RPMI8226 (cell line): Measurements from ENCODE around the gene HOXA9.

Source experiments
- DNase-seq: peaks from one replicate; pipeline ENCODE4 v3.0.0-alpha.2; 2015

The HOXA9 gene

GRCh38 chr7:27141137-27141922 is 24.0 kb downstream of the HOXA9 start:
- DNase-seq = no peak

- DNase-seq = no peak
Observed at GRCh38 chr7:27140126-27140857, 25.0 kb downstream of the HOXA9 start.

DNA sequence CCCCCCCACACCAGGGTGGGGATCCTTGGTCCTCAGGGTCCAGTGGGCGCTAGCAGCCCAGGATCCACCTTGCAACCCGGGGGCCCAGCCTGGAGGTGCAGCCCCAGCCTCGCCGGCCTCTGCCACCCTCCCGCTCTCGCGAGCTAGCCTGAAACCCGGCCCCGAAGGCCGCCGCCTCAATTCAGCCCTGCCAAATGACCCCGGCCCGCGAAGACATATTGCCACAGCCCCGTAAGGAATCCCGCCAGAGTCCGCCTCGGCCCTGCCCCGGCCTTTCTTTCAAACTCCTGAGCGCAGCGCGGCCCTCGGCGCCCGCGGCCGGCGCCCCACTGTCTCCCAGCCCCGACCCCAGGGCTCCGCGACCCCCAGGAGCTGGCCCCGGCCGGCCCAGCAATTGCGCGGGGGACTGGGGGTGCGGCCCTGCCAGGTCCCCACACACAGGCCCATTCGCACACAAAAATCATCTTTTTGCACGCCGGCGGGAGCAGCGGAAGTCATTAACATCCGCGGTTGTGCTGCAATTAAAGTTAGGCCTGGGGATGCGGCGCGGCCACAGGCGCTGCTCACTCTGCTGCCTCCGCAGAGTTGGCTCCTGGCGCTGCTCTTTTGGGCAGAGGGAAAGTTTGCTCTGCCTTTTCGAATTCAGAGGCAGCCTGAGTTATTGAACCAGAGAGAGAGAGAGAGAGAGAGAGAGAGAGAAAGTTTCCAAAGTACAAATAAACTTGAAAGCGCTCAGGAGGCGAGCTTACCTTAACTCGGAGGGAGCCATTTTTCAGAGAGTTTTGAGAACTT is 25.8 kb downstream of the HOXA9 start:
- DNase-seq = no peak

DNA sequence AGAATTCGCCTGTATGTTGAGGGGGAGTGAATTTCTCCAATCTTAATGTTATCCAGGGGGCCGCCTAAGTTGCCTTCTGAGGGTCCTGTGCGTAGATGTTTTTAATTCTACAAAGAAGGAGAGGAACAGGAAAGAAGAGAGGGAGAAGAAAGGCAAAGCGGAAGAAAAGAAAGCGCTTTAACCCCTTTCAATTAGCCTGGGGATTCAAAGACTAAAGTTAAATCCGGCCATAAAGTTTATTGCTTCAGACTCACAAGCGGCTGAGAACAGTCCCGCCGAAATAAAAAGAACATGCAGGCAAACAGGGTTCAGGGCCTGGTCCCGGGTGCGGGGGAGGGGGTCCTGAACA is 26.4 kb downstream of the HOXA9 start:
- no peak for DNase-seq

DNA sequence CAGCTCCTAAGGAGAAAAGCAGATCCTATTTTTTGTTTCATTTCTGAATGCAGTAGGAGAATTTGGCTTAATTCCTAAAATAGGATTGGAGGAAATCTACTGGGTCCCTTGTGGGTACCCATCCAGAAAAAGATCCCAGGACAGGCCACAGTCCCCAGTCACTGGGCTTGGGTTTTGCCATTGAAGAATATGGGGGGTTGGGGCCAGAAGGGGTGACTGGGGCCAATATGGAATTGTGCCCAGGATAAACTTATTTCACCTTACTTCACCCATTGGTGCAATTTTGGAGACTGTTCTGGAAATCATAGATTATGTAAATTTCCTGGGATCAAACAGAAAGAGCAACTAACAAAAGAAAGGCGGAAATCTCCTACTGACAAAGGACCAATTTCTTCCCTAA is 26.9 kb downstream of the HOXA9 start:
- no peak for DNase-seq

DNA sequence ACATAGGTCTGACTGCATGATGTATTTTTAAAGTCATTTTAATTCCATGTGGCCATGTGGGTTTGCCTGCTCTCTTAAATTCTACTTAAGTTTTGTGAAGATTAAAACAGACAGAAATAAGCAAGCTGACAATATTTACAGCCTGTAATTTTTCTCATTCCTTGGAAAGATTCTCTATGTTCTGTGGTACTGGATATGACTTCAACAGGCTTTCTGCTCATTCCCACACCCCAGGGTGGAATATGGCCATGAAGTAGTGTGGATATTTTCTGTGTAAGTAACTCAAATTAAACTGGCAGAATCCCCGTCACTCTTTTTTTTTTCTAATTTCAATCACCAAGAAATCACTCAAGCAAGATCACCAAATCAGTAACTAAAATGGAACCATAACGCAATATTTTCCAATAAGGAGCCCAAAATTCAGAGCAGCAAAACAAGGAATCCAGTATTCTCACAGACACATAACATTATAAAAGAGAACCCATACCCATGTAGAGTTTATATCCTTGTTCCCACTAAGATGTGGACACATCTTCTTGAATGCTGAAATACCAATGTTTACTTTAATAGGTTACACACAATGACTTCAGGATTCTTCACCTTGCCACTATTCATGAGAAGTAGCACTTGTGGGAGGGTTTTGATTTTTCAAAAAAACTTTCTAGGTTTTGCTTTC is 27.6 kb downstream of the HOXA9 start:
- no peak for DNase-seq

DNA sequence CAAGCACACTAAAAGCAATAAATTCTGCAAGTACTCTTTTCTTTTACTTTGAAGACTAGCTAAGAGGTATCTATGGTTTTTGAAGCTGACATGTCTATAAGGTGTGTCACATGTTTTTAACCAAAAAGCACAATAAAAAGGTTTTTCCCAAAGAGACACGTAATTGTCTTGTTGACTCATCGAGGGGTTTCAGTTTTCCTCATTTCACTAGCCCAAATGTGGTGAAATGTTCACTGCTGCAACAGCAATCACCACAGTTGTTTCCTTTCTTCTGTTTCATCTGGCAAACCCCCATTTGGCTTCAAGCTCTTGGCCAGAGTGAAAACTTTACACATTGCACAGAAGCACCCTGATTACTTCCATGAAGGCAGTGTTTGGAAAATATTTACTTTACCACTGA is 30.9 kb downstream of the HOXA9 start:
- no peak for DNase-seq

DNA sequence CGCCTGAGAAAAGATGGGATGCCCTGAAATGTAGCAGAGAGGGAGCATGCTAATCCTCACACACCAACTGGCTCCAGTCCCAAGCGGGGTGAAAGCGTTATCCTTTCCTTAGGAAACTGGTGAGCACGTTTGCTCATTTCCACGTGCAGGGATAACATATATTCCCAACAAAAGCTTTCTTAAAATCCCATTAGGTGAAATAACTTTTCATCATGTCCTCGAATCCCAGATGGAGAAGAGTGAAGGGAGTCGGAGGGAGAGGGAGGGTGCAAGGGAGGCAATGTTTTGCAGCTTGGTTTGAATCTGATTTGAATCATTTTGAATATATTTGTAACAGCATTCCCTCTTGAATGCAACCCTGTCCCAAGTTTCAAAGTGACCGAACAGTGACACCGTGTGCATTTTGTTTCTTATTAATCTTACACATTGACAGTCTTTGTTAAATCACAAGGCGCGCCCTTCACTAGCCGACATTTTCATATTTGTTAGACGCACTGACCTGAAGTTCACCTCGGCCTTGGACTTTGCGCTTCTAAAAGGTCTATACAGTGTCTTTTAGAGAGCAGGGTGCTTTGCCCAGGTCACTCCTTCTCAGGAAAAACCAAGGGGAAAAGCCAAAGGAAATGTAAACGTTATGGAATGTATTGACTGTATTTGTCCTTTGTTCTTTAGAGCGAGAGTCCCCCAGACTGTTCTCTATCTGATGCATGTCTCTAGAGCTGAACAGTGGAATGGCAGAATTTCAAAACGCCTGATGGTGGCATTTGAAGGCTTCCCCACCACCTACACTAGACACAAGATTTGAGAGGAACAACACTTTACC is 31.7 kb downstream of the HOXA9 start:
- DNase-seq = no peak

DNA sequence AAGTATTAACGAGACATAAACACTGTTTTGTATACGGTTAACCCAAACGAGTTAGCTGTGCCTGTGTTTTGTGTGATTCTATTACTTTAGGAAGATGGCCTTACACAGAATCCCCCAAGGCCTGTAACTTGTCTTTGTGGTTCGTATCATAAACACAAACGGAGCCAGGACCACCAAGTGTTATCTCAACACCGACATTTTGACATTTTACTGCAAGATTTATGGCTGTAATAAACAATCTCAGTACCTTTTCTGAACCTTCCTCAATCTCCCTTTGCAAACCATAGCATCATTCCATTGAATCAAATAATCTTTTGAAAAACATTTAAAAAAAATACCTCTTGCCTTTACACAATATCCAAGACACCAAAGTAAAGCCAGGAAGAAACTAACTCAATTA is 32.4 kb downstream of the HOXA9 start:
- DNase-seq = no peak

DNA sequence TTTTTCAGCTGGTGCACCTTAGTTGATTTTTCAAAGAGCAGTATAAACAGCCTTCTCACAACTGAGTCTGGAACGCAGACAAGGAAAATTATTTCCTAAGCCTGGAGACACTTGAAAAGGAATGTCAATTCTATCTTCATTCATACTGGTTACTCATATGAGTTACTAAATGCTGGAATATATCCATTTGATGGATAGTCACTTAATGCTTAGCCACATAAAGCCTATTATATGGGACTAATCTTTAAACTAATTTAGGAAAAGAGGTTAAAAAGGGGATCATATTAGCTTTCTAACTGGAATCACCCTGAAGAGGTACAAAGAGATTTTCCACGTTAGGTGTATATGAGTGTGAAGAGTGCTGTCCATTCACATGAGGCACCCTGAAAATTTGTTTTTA is 33.1 kb downstream of the HOXA9 start:
- no peak for DNase-seq

DNA sequence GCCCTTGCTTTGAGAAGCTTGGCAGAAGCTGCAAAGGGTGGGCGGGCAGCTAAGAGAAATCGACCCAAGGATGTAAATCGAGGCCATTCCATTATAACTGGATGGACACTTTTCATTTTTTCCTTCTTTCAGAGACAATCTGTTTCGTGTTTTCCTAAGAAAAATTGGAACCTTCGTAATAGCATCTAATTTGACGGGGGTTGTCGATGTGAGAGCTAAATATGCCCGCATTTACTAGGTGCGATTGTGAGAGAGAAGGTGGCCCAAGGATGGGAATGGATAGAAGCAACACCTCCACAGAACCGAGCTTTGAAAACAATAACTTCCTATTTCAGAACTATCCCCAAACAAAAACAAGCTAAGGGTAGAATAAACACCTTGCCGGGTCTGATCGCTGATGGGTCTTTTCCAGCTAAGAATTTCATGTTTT is 33.9 kb downstream of the HOXA9 start:
- DNase-seq = no peak

GRCh38 chr7:27130540-27131389 is 34.6 kb downstream of the HOXA9 start, which contains the start of gene HOXA4:
TSS of gene HOXA4 (minus strand) at chr7:27130757. CDS start at chr7:27130733, 24 bp downstream.
- no peak for DNase-seq

DNA sequence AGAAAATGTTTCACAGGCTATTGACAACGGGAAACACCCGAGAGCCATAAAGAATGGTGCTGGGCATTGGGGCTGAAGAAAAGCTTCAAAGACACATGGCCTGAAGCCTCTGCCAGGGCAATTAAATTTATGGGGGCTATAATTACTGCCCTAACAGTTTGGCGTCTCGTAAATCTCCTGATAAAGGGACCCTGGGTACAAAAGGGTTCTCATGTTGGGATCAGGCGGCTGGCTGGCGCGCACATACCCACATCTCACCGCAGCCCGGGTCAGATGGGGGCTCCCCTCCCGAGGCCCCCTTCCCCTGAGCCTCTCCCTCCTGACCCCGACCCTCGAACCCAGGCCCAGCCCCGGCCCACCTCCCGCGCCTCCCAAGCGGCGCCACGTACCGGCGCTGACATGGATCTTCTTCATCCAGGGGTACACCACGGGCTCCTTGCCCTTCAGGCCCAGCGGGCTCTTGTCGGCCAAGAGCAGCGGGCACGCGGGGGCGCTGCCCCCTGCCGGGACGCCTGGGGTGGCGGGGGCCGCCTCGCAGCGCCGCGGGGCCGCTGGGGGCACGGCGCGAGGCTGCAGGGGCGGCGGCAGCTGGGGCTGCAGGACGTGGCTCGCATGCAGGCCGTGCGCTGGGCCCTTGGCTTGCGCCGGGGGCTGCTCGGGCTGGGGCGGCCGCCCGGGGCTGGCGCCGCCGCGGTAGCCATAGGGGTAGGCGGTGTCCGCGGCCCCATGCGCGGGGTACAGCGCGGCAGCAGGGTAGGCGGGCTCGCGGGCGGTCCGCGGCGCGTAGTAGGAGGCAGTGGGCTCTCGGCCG is 35.4 kb downstream of the HOXA9 start:
- DNase-seq = no peak

GRCh38 chr7:27128776-27129728 is 36.3 kb downstream of the HOXA9 start:
- no peak for DNase-seq

- no peak for DNase-seq
Observed at GRCh38 chr7:27128034-27128433, 37.3 kb downstream of the HOXA9 start.

DNA sequence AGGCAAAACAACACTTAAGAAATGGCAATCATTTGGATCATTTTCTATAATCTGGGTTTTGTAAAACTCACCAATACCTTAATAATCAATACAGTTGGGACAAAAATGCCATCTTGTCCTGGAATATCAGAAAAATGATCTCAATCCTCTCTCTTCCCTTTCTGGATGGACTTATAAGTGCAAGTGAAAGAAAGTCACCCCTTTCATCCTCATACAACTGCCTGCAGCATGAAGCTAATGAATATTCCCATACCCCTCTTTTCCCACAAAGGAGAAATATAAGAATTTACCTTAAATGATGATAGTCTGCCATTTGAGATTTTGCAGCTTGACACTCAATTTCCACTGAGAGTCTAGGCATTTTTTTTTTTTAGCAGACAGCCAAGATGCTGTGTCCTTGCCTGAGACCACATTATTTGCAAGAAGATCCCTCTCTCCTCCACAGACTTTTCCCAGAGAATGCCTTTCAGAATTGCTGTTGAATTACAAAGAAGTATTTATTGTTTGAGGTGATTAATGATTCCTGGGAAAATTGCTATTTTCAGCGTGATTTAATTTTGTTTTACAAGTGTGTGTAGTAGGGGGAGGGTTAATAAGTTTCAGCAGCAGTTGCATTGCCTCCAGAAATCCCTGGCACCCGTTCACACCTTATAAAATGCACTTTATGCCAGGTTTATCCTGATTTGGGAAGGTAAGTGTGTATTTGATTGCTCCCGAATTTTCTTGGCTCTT is 38.6 kb downstream of the HOXA9 start:
- no peak for DNase-seq

- no peak for DNase-seq
Observed at GRCh38 chr7:27125986-27126394, 39.3 kb downstream of the HOXA9 start.
